SK-MEL-5 (cell line): Measurements from ENCODE around the gene NLGN1. TPM values are rescaled to one million over a fixed set of nuclear protein-coding genes. Genes with fewer than 3 reads are reported as not detected.
"Not testable (repeated sequence)": the region's sequence is repeated elsewhere in the genome, so short reads cannot be mapped to it uniquely, and the experiment has no call there.

ENCODE experiments used
- DNase-seq: peaks from one replicate; pipeline ENCODE4 v3.0.0-alpha.2; 2016; ENCODE audit warnings: low read depth, low spot score
- in situ Hi-C: cut with HindIII; loops from 2 replicates; pipeline ENCODE4 v1.10.0; 2016; ENCODE audit warnings: low sequenced_read_pairs, high pct_unique_total_duplicates, low pct_unique_long_range_greater_than_20kb
- total RNA-seq: library from RNA; depleted of rRNA; stranded (reverse); fragments of >200 nt; shearing (Covaris generic); gene quantifications from 2 replicates; pipeline ENCODE4 v1.2.3, GENCODE V29; 2014

Gene NLGN1
- total RNA-seq, 1 experiment from 2014 or later = 35.2 TPM

DNA sequence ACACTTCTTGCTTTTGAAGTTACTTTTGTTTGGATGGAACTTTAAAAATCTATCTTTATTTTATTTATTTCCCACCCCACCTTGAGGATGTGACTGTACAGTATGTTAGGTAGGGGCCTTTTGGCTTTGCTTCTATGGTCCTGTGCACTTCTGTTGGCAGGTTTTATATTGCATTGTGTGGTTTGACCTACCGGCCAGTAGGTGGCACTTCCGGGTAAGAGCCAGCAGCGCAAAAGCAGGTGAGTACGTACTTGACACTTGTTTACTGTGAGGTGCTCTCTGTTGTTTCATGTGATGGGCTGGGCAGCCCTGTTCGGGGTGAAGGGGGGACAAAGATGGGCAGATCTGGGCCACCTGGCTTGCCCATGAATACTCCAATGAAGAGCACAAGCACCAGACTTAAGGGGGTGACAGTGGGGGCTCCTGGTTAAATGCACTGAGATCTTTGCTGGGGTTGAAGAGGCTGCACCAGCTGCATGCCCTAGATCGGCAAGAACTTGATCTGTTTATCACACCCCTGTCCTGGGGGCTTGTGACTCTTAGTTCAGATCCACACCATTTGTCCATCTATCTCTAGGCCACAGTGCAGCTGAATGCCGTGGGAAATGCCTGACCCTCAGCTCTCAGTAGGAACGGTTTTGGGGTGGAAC is 131.6 kb downstream of the NLGN1 start:
- DNase-seq = peak; percentile 33
- in situ Hi-C loops = no loop called here

DNA sequence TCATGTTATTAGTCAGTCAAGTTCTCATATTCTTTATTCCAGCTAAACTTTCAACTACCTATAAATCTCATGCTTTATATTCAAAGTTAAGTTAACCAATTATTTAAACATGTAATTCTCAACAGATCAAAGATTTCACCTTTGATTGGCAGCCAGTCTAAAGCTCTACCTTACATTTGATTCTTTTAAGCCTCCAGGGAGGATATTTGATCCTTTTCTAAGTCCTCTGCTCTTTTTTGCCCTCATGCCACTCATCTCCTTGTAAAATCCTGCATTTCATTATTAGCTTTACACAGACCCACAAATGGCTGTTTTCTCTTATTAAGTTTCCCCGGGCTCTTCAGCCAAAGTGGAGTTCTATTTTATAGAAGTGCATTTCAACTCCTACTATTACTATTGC is 134.1 kb downstream of the NLGN1 start:
- in situ Hi-C loops = no loop called here
- no peak for DNase-seq

DNA sequence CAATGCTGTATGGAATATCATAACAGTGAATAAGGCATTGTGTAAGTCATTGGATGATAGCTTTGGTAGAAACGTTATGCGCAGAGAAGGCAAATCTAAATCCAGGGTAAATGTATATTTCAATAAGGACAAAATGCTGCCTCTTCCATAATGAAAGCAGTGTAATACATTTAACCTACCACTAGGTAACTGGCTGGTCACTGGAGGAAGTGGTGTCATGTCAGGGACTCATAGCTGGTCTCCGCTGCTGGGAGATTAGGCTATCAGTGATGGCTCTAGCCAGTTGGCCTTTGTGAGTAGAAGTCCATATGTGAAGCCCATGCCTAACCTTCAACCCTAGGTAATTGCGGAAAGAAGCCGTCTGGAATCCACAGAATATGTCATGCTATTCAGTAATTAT is 140.9 kb downstream of the NLGN1 start:
- in situ Hi-C loops = no loop called here
- peak; percentile 16 for DNase-seq

DNA sequence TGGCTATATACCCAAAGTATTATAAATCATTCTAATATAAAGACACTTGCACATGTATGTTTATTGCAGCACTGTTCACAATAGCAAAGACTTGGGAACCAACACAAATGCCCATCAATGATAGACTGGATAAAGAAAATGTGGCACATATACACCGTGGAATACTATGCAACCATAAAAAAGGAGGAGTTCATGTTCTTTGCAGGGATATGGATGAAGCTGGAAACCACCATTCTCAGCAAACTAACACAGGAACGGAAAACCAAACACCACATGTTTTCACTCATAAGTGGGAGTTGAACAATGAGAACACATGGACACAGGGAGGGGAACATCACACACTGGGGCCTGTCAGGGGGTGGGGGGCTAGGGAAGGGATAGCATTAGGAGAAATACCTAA is 148.0 kb downstream of the NLGN1 start:
- DNase-seq, in situ Hi-C loops: not testable (repeated sequence)

DNA sequence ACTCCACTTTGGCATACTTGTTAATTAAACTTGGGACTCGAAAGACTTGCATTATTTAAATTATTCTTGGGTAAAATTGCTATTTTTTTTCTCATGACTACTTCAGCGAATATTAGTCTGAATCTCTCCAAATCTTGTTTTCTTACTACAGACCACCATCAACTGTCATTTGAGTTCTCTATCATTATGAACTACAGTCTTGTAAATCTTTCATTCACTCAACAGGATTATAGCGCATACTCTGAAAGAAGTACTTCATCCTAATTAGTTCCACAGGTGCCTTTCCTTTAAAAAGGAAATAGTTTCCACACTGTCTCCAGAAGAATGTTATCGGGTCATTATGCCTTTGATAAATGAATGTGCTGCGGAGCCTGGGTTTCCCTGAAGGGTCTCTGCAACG is 149.5 kb downstream of the NLGN1 start:
- in situ Hi-C loops = no loop called here
- no peak for DNase-seq

DNA sequence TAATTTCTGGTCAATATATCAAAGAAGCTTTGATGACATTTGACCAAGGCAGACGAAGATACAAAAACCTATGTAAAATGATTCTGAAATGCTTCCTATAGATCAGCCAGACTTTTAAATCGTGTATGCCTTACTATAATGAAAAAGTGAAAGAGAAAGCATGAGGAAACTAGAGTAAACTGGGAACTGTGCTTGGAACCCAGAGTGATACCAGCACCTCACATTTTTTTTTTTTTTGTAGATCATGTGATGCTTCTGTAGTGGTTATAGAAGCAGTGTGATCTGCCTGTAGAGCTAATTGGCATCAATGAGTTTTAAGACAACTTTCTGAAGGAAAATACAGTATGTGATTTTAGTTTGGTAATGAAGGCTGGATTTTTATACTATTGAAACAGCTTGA is 150.7 kb downstream of the NLGN1 start:
- in situ Hi-C loops = no loop called here
- peak; percentile 13 for DNase-seq

DNA sequence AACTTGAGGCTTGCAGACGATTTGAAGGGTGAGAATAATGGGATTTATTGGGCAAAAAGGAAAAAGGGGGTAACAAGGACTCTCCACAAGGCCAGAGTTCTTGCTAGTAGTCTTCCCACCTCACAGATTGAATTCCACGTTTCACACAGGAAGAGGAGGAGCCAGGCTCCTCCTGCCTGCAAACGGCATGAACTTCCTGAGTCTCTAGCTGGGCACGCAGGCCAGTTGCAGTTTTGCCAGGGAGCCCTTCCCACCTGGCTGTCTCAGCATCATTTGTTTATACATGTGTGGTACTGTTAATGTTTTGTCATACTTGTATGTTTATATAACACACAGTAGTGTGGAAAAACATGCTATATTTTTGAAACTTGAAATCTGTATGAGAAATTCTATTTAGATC is 155.0 kb downstream of the NLGN1 start:
- no peak for DNase-seq
- in situ Hi-C loops = no loop called here

DNA sequence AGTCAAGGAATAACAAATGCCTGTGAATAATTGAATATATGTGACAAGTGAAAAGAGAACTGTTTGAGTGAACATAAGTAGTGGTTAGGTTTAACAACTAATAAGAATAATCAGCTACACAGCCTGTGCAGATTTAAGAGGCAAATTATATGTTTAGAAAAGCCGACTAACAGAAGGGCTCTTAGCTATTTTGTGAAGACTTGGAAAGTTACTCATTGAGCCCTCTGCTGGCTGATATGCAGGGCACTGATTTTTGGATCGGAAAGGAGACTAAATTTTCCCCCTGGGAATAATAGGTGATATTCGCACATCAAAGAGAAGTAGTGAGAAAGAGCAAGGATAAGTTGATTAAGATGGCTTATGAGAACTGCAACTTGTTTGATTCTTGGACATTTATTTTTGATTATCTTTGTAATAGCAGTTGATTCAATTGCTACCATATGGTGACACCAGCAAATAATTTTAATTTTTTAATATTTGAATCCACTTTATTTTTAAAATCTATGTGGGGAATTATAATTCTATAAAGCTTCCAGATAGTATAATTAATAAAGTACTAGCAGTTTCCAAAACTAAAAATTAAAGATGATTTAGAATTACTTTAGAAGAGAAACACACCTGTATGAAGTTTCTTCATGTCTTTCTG is 156.2 kb downstream of the NLGN1 start:
- DNase-seq = peak; percentile 78
- in situ Hi-C loops = no loop called here

DNA sequence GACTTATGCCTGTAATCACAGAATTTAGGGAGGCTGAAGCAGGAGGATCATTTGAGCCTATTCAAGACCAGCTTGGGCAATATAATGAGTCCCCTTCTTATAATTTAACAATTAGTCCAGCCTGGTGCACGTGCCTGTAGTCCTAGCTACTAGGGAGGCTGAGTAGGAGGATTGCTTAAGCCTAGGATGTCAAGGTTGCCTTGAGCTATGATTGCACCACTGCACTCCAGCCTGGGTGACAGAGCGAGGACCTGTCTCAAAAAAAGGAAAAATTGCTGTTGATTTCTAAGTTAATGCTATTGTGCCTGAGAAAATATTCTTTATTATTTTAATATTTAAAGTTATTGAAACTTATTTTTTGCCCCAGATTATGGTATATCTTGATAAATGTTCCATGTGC is 159.0 kb downstream of the NLGN1 start:
- in situ Hi-C loops = no loop called here
- no peak for DNase-seq

DNA sequence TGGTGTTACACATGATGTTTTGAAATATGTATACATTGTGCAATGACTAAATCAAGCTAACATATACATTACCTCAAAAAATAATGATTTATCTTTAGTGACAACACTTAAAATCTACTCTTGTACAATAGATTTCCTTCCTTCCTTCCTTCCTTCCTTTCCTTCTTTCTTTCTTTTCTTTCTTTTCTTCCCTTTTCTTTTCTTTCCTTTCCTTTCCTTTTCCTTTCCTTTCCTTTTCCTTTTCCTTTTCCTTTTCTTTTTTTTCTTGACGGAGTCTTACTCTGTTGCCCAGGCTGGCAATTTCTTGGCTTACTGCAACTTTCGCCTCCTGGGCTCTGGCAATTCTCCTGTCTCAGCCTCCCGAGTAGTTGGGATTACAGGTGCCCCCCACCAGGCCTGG is 170.5 kb downstream of the NLGN1 start:
- DNase-seq = no peak
- in situ Hi-C loops = no loop called here

DNA sequence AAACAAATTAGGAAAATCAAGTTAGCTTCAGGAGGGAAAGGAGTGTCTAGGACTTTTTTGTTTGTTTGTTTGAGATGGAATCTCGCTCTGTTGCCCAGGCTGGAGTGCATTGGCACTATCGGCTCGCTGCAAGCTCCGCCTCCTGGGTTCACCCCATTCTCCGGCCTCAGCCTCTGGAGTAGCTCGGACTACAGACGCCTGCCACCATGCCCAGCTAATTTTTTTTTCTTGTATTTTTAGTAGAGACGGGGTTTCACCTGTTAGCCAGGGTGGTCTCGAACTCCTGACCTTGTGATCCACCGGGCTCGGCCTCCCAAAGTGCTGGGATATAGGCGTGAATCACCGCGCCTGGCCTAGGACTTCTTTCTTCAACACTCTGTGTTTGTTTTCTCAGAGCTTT is 171.1 kb downstream of the NLGN1 start:
- no peak for DNase-seq
- in situ Hi-C loops = no loop called here

DNA sequence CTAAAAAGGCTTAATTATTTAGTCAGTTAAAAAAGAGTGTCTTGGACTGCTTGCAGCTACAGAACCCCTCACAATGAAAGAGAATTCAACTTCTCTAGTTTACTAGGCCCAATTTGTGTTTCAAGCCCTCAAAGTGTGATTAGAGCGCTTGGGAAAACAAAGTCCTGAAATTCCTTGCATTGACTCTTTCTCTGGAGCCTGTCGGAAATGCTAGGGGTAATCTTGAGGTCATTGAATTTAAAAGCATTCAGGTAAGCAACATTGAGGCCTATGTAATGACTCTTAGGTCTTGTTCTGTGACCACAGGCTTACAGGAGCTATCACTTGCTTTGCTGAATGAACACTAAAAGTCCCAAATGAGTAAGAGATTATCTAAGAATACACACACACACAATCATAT is 186.0 kb downstream of the NLGN1 start:
- in situ Hi-C loops = no loop called here
- no peak for DNase-seq

DNA sequence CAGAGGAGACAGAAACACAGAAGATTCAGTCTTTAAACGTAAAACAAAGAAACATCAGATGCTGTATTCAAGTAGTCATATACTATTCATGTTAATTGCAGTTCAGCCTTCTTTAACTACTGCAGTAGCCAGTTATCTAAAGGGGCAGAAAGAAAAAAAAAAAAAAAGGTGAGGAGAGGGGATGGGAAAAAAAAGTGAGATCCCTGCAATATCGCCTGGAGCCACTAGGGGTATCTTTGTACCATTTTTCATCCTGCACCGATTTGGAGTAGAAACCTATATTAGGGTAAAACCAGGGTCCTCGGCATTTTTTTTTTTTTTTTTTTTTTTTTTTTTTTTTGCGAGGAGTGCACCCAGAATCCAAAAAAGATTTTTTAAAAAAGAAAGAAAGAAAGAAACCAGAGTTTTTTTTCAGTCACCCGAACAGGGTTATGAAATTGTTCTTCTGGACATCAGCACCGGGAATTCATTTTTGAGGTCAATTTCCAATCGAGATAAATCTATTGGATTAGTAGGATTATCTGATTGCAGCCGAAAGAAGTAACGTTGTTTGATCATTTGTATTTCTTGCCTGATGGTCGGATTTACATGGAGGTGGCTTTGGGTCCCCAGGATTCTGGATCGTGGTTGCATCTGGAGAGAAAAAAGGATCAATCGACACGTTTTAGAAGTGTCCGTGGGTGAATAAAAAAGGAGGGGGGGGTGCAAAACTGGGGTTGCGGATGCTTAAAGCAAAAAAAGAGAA is 186.7 kb downstream of the NLGN1 start:
- in situ Hi-C loops = no loop called here
- peak; percentile 32 for DNase-seq

DNA sequence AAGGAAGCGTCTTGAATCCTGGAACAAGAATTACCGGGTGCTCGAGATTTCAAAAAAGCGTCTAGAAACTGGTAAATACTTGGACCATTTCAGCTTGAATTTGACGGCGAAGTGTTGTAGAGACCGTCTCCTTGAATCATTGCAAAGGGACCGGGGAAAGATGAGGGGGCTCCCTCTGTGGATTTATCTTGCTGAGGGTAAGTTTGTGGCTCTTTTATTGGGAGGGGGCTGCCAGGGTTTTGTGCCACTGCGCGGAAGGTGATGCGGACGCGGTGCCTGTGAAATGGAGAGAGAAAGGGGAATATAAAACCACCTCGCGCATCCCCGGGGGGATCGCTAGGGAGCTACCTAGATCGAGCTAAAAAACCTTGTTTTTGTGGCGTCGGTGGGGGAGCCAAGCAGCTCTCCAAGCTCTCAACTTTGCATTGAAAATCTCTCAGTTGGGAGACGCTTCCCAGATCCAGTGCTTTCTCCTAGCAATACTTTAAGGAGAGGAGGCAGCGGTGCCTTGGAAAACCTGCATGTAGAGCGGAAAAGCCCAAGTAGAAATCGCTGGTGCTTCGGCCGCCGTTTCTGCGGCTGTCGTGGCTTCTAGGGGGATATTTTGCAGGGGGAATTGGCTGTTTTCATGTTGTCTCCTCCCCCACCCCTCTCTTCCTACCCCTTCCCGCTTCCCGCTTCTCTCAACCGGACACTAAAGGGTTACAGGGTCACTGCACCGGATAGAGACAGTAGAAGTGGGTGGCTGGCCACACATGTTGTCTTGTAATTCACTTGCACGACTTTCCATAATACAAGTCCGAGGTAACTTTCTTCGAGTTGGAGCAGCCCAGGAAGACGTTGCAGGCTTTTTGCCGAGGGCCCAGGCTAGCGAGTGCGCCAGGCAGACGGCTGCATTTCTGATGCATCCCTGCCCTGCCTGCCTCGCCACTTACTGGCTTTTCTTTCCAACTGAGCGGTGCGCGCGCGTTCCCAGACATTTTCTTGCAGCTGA is 187.6 kb downstream of the NLGN1 start:
- in situ Hi-C loops = no loop called here
- DNase-seq = no peak

DNA sequence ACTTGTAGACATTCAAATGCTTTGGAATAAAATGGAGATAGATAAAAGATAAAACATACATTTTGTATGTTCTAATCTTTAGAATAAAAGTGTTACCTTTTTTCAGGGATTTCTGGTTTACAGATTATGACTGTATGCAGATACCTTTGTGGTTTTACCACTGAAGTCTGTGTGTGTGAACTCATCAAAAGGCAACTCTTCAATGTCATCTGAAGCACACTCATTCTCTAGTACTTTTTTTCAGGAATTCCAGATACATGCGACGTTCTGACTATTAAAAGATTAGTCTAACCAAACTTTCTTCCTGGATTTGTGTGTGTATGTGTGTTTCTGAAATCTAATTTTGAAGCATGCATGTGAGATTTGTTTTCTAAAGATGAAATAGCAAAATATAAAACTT is 188.6 kb downstream of the NLGN1 start:
- in situ Hi-C loops = no loop called here
- no peak for DNase-seq

DNA sequence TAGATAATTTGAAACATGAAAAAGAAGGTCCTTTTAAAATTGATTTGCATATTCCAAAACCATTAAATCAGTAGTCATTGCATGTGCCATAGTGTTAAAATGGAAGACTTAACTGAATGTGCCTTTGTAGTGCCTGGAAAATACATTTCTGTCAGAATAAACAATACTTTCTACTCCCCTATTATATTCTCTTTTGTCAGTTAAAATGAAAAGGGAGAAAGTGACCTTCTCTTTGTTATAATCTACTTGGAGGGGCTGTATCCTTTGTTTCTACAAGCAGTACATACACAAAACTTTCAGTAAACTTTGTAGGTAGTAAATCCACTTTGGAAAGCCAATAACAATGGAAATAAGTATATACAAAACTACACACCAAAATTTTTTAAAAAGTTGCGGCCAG is 189.5 kb downstream of the NLGN1 start:
- no peak for DNase-seq
- in situ Hi-C loops = no loop called here

DNA sequence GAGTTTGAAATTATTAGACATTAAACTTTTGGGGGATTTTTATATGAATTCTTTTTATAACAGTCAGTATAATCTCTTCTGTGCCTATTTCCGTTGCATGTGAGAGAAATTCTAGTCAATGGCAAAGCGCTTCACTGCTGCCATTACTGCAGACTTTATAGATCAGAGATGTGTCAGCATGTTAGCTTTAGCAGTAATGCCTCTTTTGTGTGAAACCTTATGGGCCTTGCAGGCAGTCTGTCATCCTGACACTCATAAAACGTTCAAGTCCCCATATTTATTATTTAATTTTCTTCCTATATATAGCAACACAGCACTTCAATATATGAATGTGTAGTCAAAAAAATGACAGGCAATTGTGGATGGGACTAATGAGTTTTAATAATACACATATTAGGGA is 191.0 kb downstream of the NLGN1 start:
- in situ Hi-C loops = no loop called here
- DNase-seq = no peak

DNA sequence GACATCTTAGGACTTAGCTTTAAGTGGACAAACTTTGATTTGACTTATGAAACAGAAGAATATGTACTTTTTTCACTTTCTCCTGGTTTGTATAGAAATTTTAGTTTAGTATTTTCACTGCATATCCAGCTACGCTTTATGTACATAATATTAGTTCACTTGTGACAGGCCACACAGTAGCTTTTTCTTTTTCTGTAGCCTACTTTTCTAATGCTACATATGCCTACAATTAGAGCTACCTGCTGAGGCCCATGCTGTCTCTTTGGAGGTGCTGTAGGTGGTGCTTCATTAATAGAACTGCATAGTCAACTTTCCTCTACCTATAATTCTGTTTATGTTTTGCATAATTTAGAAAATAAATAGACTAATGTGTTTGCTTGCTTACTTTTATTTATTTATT is 191.6 kb downstream of the NLGN1 start:
- no peak for DNase-seq
- in situ Hi-C loops = no loop called here
